Esophagus muscularis mucosa (tissue), 3 donors: Measurements from ENCODE around the gene HSPA12B.

Experiments used
- EP300 ChIP-seq: sonication (generic); formaldehyde crosslinking; IDR thresholded peaks from one replicate; pipeline ENCODE4 v1.6.1; 2017; ENCODE audit warnings: antibody characterized with exemption
- TF ChIP-seq, protein P1 (sequence below), 3 experiments: fragments of 200-600 bp in 2 of 3; fragments of 450-650 bp in 1 of 3; sonication (generic) in 2 of 3; IDR thresholded peaks; one replicate each; pipeline ENCODE4 v1.5.1; 2017 to 2019; ENCODE audit warnings: antibody characterized with exemption in 3 of 3, mild to moderate bottlenecking in 2 of 3, moderate library complexity in 1 of 3

- TF ChIP-seq, protein P1, sequence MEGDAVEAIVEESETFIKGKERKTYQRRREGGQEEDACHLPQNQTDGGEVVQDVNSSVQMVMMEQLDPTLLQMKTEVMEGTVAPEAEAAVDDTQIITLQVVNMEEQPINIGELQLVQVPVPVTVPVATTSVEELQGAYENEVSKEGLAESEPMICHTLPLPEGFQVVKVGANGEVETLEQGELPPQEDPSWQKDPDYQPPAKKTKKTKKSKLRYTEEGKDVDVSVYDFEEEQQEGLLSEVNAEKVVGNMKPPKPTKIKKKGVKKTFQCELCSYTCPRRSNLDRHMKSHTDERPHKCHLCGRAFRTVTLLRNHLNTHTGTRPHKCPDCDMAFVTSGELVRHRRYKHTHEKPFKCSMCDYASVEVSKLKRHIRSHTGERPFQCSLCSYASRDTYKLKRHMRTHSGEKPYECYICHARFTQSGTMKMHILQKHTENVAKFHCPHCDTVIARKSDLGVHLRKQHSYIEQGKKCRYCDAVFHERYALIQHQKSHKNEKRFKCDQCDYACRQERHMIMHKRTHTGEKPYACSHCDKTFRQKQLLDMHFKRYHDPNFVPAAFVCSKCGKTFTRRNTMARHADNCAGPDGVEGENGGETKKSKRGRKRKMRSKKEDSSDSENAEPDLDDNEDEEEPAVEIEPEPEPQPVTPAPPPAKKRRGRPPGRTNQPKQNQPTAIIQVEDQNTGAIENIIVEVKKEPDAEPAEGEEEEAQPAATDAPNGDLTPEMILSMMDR (IDR thresholded peaks at IDR 0.05): no peak
- no peak for TF ChIP-seq EP300
These were observed 872 bp downstream of the HSPA12B start for GRCh38 chr20:3733119-3733995.
